ENCODE results near the gene DAGLA.

DNA sequence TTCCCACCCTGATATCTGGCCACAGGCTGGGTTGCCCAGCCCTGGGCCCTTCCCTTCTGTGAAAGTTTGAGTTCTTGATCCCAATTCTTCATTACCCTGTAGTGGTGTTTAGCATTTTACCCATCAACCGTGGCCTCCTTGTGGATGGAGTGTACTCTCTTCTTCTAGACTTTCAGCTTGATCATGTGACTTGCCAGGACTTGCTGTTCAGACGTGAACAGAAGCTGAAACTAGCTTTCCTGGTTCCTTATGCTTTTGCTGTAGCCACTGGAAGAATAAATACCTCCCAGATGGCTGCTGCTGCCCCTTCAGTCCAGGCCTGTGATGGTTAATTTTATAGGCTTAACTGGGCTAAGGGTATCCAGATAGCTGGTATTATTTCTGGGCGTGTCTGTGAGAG lies 32.7 kb upstream of the DAGLA start:
- TF ChIP-seq POLR2AphosphoS5 (IDR thresholded peaks at IDR 0.05; ENCODE audit: insufficient read depth, low read depth, low read length) (no peak), POLR2A (IDR thresholded peaks at IDR 0.05; ENCODE audit: low read depth, low read length) (no peak)

All from endothelial cell of umbilical vein (primary cell).